Mucosa of descending colon (tissue), 3 donors: ENCODE measurements around the gene KRTAP6-3. TPM values are rescaled to one million over a fixed set of nuclear protein-coding genes. Genes with fewer than 3 reads are reported as not detected.

Experiments
- ATAC-seq: fragments of 200-7000 bp; cut with Tn5 transposase; one replicate; pipeline ENCODE4 v1.9.1; 2020; ENCODE audit warnings: mild to moderate bottlenecking, moderate library complexity
- DNase-seq, 3 donors: peaks; one replicate each; pipeline ENCODE4 v3.0.0-alpha.2; 2020
- H3K36me3 ChIP-seq: fragments of 200-600 bp; one replicate; pipeline ENCODE4 v1.8.0; 2021; ENCODE audit warnings: low read depth, mild to moderate bottlenecking
- H3K4me1 ChIP-seq: fragments of 200-600 bp; one replicate; pipeline ENCODE4 v1.8.0; 2021; ENCODE audit warnings: low read depth, mild to moderate bottlenecking
- H3K4me3 ChIP-seq: fragments of 200-600 bp; one replicate; pipeline ENCODE4 v1.8.0; 2021; ENCODE audit warnings: mild to moderate bottlenecking
- H3K9me3 ChIP-seq: fragments of 200-600 bp; one replicate; pipeline ENCODE4 v1.8.0; 2021; ENCODE audit warnings: mild to moderate bottlenecking
- intact Hi-C, 2 donors: fragments of 100-400 bp; cut with DNase I in 1 of 2; cut with micrococcal nuclease in 1 of 2; formaldehyde crosslinking; loops; one replicate each; pipeline versions ENCODE4 v1.11.0 to v1.11.1; 2022; cut with DNase I, micrococcal nuclease
- total RNA-seq, 3 donors: library from RNA; stranded (reverse); fragmentation: NEBNext Ultra II Directional in 2 of 3; extraction: Animal tissue kit (Norgen Biotek cat#: 25700) in 2 of 3; gene quantifications; one replicate each; pipeline versions ENCODE4 v1.2.1 to v1.2.4, GENCODE V29; 2021 to 2023
- TF ChIP-seq, protein P1 (sequence below): fragments of 200-600 bp; IDR thresholded peaks from one replicate; pipeline ENCODE4 v1.8.0; 2022; ENCODE audit warnings: antibody characterized with exemption, mild to moderate bottlenecking
- donor health status: DM: no; HTN: no; CAD: no; lungs with moderate emphysema.
- donor health status: DM: no; HTN: no; CAD: no.
- donor health status: DM: no; HTN: yes; CAD: no.

KRTAP6-3 gene
- total RNA-seq, 3 donors from 2014 or later: not detected

DNA sequence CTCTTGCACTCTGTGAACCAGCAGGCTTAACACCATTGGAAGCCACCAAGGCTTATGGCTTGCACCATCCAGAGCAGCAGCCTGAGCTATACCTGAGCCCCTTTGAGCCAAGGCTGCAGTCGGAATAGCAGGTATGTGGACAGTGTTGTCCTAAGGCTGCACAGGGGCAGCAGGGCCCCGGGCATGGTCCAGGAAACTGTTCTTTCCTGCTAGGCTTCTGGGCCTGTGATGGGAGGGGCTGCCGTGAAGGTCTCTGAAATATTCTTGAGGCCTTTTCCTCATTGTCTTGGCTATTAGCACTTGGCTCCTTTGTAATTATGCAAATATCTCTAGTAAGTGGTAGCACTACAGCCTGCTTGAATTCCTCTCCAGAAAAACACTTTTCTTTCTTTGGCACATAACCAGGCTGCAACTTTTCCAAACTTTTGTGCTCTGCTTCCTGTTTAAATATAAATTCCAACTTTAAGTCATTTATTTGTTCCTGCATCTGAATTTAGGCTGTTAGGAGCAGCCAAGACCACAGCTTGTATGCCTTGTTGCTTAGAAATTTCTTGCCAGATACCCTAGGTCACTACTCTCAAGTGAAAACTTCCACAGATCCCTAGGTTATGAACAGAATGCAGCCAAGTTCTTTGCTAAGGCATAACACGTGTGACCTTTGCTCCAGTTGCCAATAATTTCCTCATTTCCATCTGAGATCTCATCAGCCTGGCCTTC lies 33.4 kb downstream of the KRTAP6-3 start:
- no peaks in the 10 kb centered on the region for H3K4me1 ChIP-seq
- ATAC-seq: no peak
- no peak for DNase-seq
- H3K4me3 ChIP-seq: no peak overlapping the region
- TF ChIP-seq, protein P1, sequence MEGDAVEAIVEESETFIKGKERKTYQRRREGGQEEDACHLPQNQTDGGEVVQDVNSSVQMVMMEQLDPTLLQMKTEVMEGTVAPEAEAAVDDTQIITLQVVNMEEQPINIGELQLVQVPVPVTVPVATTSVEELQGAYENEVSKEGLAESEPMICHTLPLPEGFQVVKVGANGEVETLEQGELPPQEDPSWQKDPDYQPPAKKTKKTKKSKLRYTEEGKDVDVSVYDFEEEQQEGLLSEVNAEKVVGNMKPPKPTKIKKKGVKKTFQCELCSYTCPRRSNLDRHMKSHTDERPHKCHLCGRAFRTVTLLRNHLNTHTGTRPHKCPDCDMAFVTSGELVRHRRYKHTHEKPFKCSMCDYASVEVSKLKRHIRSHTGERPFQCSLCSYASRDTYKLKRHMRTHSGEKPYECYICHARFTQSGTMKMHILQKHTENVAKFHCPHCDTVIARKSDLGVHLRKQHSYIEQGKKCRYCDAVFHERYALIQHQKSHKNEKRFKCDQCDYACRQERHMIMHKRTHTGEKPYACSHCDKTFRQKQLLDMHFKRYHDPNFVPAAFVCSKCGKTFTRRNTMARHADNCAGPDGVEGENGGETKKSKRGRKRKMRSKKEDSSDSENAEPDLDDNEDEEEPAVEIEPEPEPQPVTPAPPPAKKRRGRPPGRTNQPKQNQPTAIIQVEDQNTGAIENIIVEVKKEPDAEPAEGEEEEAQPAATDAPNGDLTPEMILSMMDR: no peak
- intact Hi-C loops: no loop called here
- H3K36me3 ChIP-seq: no peaks in the 10 kb centered on the region
- H3K9me3 ChIP-seq: peaks cover 73% of the 10 kb centered on the region

DNA sequence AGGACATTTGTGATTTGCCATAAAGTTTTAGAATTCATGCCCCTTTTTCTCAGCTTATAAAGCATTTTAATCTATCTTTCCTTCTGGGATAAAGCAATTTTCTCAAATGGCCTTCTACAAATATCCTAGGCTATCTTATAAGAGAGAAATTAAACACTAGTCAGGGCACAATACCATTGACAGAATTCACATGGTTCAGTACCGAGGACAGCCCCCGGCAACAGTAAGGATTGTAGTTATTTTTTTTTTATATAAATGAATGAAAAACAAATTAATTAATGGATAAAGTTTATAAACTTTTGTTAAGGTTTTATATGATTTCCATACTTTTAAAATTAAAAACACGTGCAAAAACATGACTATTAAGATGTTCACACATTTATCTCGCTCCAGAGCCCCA lies 35.9 kb downstream of the KRTAP6-3 start:
- H3K36me3 ChIP-seq: no peaks in the 10 kb centered on the region
- TF ChIP-seq, protein P1: no peak

DNA sequence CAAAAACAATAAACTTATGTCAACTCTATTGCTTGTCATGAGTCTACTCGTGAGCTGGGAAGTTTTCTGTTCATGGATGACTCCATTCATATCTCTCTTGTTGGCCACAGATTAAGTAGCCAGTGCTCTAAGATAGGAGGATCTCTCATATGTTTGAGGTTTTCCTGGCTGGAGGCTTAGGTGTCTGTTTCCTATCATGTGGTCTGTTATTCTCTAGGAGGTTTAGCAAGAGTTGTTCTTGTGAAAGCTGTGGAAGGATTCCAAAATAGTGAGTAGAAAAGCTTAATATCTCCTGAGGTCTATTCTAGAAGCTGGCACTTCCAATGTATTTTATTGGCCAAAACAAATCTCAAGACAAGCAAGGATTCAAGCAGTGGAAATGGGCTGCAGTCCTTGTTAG lies 37.0 kb downstream of the KRTAP6-3 start:
- Histone ChIP-seq H3K36me3 (no peaks in the 10 kb centered on the region), H3K4me3 (no peak overlapping the region), H3K9me3 (peaks cover 75% of the 10 kb centered on the region), H3K4me1 (no peaks in the 10 kb centered on the region)
- ATAC-seq (no peak), DNase-seq (no peak)
- TF ChIP-seq, protein P1: no peak
- intact Hi-C loops: no loop called here

More for the DNA sequence above, 35.9 kb downstream of the KRTAP6-3 start:
- peaks cover 73% of the 10 kb centered on the region for H3K9me3 ChIP-seq
- H3K4me1 ChIP-seq: no peaks in the 10 kb centered on the region
- ATAC-seq: no peak
- H3K4me3 ChIP-seq: no peak overlapping the region
- DNase-seq: no peak
- intact Hi-C loops: no loop called here

DNA sequence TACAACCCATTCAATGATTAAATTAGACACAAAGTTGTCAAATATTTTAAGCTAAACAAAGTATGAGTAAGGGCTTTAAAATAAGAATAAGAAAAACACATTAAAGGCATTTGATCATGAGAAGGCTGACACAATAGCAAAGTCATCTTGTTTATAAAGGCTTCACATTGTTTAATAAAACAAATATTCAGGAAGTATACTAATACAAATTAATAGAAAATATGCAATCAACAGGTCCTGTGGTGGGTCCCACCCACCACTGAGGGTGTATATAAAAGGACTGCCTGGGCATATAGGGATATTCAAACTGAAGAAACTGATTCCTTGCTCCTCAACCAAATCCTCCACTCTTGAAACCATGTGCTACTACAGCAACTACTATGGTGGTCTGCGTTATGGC lies 42.7 kb downstream of the KRTAP6-3 start, which contains the start of gene KRTAP20-2:
Gene KRTAP20-2 (plus strand): TSS at position 301 of the 400 bp plus-strand sequence. CDS start 58 bp downstream, at position 359.
- Histone ChIP-seq H3K9me3 (peaks cover 54% of the 10 kb centered on the region), H3K4me1 (no peaks in the 10 kb centered on the region), H3K36me3 (no peaks in the 10 kb centered on the region), H3K4me3 (no peak within 1 kb of the TSS)
- no peak for DNase-seq
- TF ChIP-seq, protein P1: no peak
- intact Hi-C loops: no loop called here
- no peak for ATAC-seq

DNA sequence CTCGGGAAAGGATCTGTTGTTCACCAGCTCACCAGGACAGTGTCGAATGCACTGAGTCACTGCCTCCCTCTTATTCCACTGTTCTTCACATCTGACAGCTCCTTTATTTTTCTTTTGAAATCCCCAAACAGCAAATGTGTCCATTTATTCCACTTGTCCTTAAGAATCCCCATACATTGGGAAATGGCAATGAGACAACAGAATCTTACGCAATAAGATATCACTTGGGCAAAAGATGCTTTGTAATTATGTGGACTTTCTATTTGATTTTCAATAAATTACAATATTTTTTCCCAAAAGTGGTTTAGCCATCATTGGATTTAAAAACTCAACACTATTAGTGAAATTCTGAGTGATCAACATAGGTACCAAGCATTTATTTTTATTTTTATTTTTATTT lies 46.4 kb downstream of the KRTAP6-3 start:
- TF ChIP-seq, protein P1: no peak
- Histone ChIP-seq H3K36me3 (no peaks in the 10 kb centered on the region), H3K4me1 (no peaks in the 10 kb centered on the region), H3K4me3 (no peak overlapping the region), H3K9me3 (peaks cover 56% of the 10 kb centered on the region)
- ATAC-seq (no peak), DNase-seq (no peak)
- intact Hi-C loops: no loop called here
